ENCODE data around the gene GPR137B. TPM values are rescaled to one million over a fixed set of nuclear protein-coding genes. Genes with fewer than 3 reads are reported as not detected.

The GPR137B gene
- total and polyA plus RNA-seq, 2 of the 8 experiments (the other 6 are each of a cell fraction or from before 2014, with no cell fraction given) = 6.9 to 7.7 TPM

GRCh38 chr1:236095705-236096520, 46.4 kb upstream of the GPR137B start:
- H3K4me3 ChIP-seq (ENCODE audit: extremely low read depth in 1 of 4, insufficient read depth in 2 of 4, low read depth in 3 of 4, low read length in 4 of 4) = no peak overlapping the region
- no peaks in the 10 kb centered on the region for H3K36me3 ChIP-seq (ENCODE audit: control insufficient read depth in 2 of 4, insufficient read depth in 4 of 4, low read length in 3 of 4)
- WGBS, 2 experiments (ENCODE audit: extremely low coverage in 1 of 2, insufficient coverage in 1 of 2, insufficient read length in 1 of 2, insufficient replicate concordance in 2 of 2, low coverage in 1 of 2, low lambda C conversion rate in 2 of 2, missing lambda C conversion rate in 1 of 2) = 89 to 100% methylated on average over 1 to 3 of the region's 3 CpGs
- H3K79me1 ChIP-seq (ENCODE audit: low read depth, low read length) = no peaks in the 10 kb centered on the region
- no peak overlapping the region for H2BK20ac ChIP-seq (ENCODE audit: low read length)
- peaks cover 0 to 1% (median 0%) of the 10 kb centered on the region in 4 experiments; a peak in 2 of 7 replicates for H3K4me1 ChIP-seq (replicated peaks in 1 of 4; ENCODE audit: control insufficient read depth in 3 of 4, insufficient read depth in 4 of 4, low read length in 3 of 4)
- no peak overlapping the region for H4K8ac ChIP-seq (ENCODE audit: extremely low read depth, insufficient read depth, low read length)
- H3K18ac ChIP-seq (ENCODE audit: extremely low read depth, low read length) = no peak overlapping the region; the same call in 1 of the 2 replicates
- no peak overlapping the region for H3K4me2 ChIP-seq (ENCODE audit: insufficient read depth in 1 of 2, low read depth in 2 of 2, low read length in 2 of 2)
- DNase-seq (ENCODE audit: low read depth in 1 of 2, low spot score in 2 of 2) (no peak), FAIRE-seq (no peak)
- H3K14ac ChIP-seq (ENCODE audit: insufficient read length) = no peak overlapping the region
- H3K23ac ChIP-seq (ENCODE audit: insufficient read length) = no peak overlapping the region
- H3K23me2 ChIP-seq (ENCODE audit: low read depth, low read length) = no peaks in the 10 kb centered on the region
- no peak overlapping the region for H2BK15ac ChIP-seq (ENCODE audit: low read length)
- H3K27me3 ChIP-seq (replicated peaks in 1 of 4; ENCODE audit: control insufficient read depth in 3 of 4, extremely low read depth in 1 of 4, insufficient read depth in 3 of 4, low read length in 3 of 4) = no peaks in the 10 kb centered on the region
- H2BK12ac ChIP-seq (ENCODE audit: low read depth, low read length) = no peak overlapping the region; the same call in 1 of the 2 replicates
- no peak overlapping the region for H2BK5ac ChIP-seq (ENCODE audit: low read depth, low read length)
- no peak overlapping the region for H3K56ac ChIP-seq (replicated peaks; ENCODE audit: insufficient read length, low read depth, low read length)
- H3K4ac ChIP-seq (replicated peaks; ENCODE audit: insufficient read length, low read depth, low read length) = no peak overlapping the region
- H4K91ac ChIP-seq (replicated peaks; ENCODE audit: insufficient read length, low read length) = no peak overlapping the region
- H4K5ac ChIP-seq (ENCODE audit: insufficient read length, low read depth, low read length) = no peak overlapping the region
- H4K20me1 ChIP-seq (replicated peaks in 1 of 2; ENCODE audit: control insufficient read depth in 1 of 2, insufficient read depth in 2 of 2, low read length in 2 of 2) = no peaks in the 10 kb centered on the region
- H2AFZ ChIP-seq (ENCODE audit: low read length) = 0 out of 2 replicates have a peak overlapping the region, but pooled peaks have one; percentile 20
- no peak overlapping the region for H3K27ac ChIP-seq (ENCODE audit: low read depth, low read length)
- ChIA-PET CTCF (ENCODE audit: partially characterized antibody) (interaction anchor here (0.6 kb wide), 1 partner anchor 462 kb away, joined by 3 read pairs; no protein-coding TSS in a partner anchor), POLR2A (ENCODE audit: partially characterized antibody) (interaction anchor here (0.6 kb wide), 1 partner anchor 394 kb away, joined by 3 read pairs; no protein-coding TSS in a partner anchor)
- no peaks in the 10 kb centered on the region for H3K79me2 ChIP-seq (ENCODE audit: control insufficient read depth in 1 of 2, insufficient read depth in 2 of 2, low read length in 2 of 2)
- H2BK120ac ChIP-seq (replicated peaks; ENCODE audit: low read depth, low read length) = no peak overlapping the region
- peaks cover 0 to 2% of the 10 kb centered on the region in 2 experiments; a peak in 1 of 4 replicates for H3K9me3 ChIP-seq (ENCODE audit: insufficient read depth in 2 of 2, low read depth in 1 of 2, low read length in 1 of 2)
- no peak overlapping the region; a peak in 1 of 7 replicates for H3K9ac ChIP-seq (replicated peaks in 1 of 4; ENCODE audit: extremely low read depth in 1 of 4, low read depth in 3 of 4, low read length in 3 of 4)
- TF ChIP-seq CEBPB (IDR thresholded peaks at IDR 0.05; ENCODE audit: low read depth, low read length) = peak; percentile 46; the same call in 1 of the 2 replicates
- TF ChIP-seq YY1 (IDR thresholded peaks at IDR 0.05; ENCODE audit: low read depth, low read length) = no peak
- H2AK5ac ChIP-seq (ENCODE audit: low read depth, low read length) = no peak overlapping the region
